B cell (primary cell): ENCODE measurements around the gene CEP68.

ENCODE experiments used
- CTCF ChIP-seq: fragments of 200-600 bp; IDR thresholded peaks from one replicate; pipeline ENCODE4 v1.8.0; 2022; ENCODE audit warnings: antibody characterized with exemption, mild to moderate bottlenecking
- EZH2 ChIP-seq: IDR thresholded peaks from 2 replicates; pipeline ENCODE4 v1.6.1; 2012; ENCODE audit warnings: borderline replicate concordance, low read depth, mild to moderate bottlenecking, moderate library complexity, low read length; ENCODE audit not compliant: insufficient read depth, poor library complexity, severe bottlenecking

- TF ChIP-seq CTCF (no peak), EZH2 (no peak)
Observed at GRCh38 chr2:65097844-65098243, 41.6 kb downstream of the CEP68 start.
